HepG2 (cell line): ENCODE data around the gene PLSCR3. TPM values are rescaled to one million over a fixed set of nuclear protein-coding genes. Genes with fewer than 3 reads are reported as not detected.

Experiments used
- FOXJ3 ChIP-seq: sonication (generic); formaldehyde crosslinking; IDR thresholded peaks from 2 replicates; pipeline ENCODE4 v1.4.0; 2020; ENCODE audit warnings: missing genetic modification reagents, mild to moderate bottlenecking, borderline replicate concordance
- GLI4 ChIP-seq: sonication (generic); formaldehyde crosslinking; IDR thresholded peaks from 2 replicates; pipeline ENCODE4 v1.5.1; 2020; ENCODE audit warnings: missing genetic modification reagents, mild to moderate bottlenecking, moderate library complexity, borderline replicate concordance
- PLSCR1 ChIP-seq: sonication (generic); formaldehyde crosslinking; IDR thresholded peaks from 2 replicates; pipeline ENCODE4 v1.5.0; 2020; ENCODE audit warnings: missing genetic modification reagents, mild to moderate bottlenecking, borderline replicate concordance
- POLR2AphosphoS5 ChIP-seq: IDR thresholded peaks from 2 replicates; pipeline ENCODE4 v1.6.1; 2012; ENCODE audit warnings: low read depth, low read length
- RBM39 ChIP-seq: fragments of 200-400 bp; formaldehyde crosslinking; IDR thresholded peaks from one replicate; pipeline ENCODE4 v1.6.1; 2018; ENCODE audit warnings: antibody characterized with exemption, mild to moderate bottlenecking, low read depth, low read length; ENCODE audit not compliant: poor library complexity, severe bottlenecking
- SNAI1 ChIP-seq: sonication (generic); formaldehyde crosslinking; IDR thresholded peaks from 2 replicates; pipeline ENCODE4 v1.5.0; 2020; ENCODE audit warnings: mild to moderate bottlenecking, missing genetic modification reagents, borderline replicate concordance
- TCF12 ChIP-seq, 2 experiments: fragments of 450-650 bp in 1 of 2; sonication (generic) in 1 of 2; formaldehyde crosslinking in 1 of 2; IDR thresholded peaks; 2 replicates each; pipeline versions ENCODE4 v1.6.1 to v1.8.0; 2017 to 2022; ENCODE audit warnings: antibody characterized with exemption in 1 of 2, mild to moderate bottlenecking in 1 of 2, missing genetic modification reagents in 1 of 2, moderate library complexity in 1 of 2
- UBTF ChIP-seq: sonication (generic); formaldehyde crosslinking; IDR thresholded peaks from 2 replicates; pipeline ENCODE4 v1.4.0; 2020; ENCODE audit warnings: mild to moderate bottlenecking, missing genetic modification reagents
- ZNF543 ChIP-seq: sonication (generic); formaldehyde crosslinking; IDR thresholded peaks from 2 replicates; pipeline ENCODE4 v1.4.0; 2020; ENCODE audit warnings: mild to moderate bottlenecking, missing genetic modification reagents
- ZNF552 ChIP-seq: sonication (generic); formaldehyde crosslinking; IDR thresholded peaks from 2 replicates; pipeline ENCODE4 v1.9.0; 2022; ENCODE audit warnings: missing genetic modification reagents, mild to moderate bottlenecking, borderline replicate concordance
- ZNF652 ChIP-seq: IDR thresholded peaks from 2 replicates; pipeline ENCODE4 v1.6.1; 2016; ENCODE audit warnings: low read depth, borderline replicate concordance
- ZNF761 ChIP-seq: sonication (generic); formaldehyde crosslinking; conservative IDR thresholded peaks from 2 replicates; pipeline ENCODE4 v1.4.0; 2020; ENCODE audit warnings: mild to moderate bottlenecking, missing genetic modification reagents
- polyA plus RNA-seq, 8 experiments: library from polyadenylated mRNA; depleted of rRNA in 3 of 8; stranded (reverse) in 7 of 8; unstranded in 1 of 8; fragments of >200 nt; fragmentation: Illumina TruSeq in 4 of 8; extraction: Trizol in 4 of 8; gene quantifications; 2 replicates each; pipeline versions ENCODE4 v1.2.1 to v1.2.3, GENCODE V29; 2011 to 2016; ENCODE audit warnings: low read depth in 4 of 8, missing spikeins in 1 of 8, mixed read lengths in 1 of 8; ENCODE audit not compliant: insufficient read depth in 1 of 8
- total RNA-seq, 5 experiments: library from RNA; depleted of rRNA; stranded (reverse); fragments of >200 nt; fragmentation: Illumina TruSeq; extraction: Trizol; gene quantifications; 2 replicates each; pipeline ENCODE4 v1.2.3, GENCODE V29; 2016; ENCODE audit warnings: low read depth in 1 of 5

Gene PLSCR3
- total and polyA plus RNA-seq, 2 of the 13 experiments (the other 11 are each of a cell fraction or from before 2014, with no cell fraction given): 5.6 to 6.2 TPM

GRCh38 chr17:7403727-7403976 is 9.3 kb upstream of the PLSCR3 start (continued):
- TF ChIP-seq PLSCR1 (CRISPR knock-in tag): peak; percentile 51; the same call in 1 of the 2 replicates
- peak; percentile 68 for TF ChIP-seq RBM39
- no peak for TF ChIP-seq ZNF652 (CRISPR knock-in tag)
- no peak for TF ChIP-seq POLR2AphosphoS5
- no peak for TF ChIP-seq GLI4 (CRISPR knock-in tag)
- TF ChIP-seq ZNF552 (CRISPR knock-in tag): 0 out of 2 replicates have a peak, but pooled peaks have one; percentile 4
- 0 out of 2 replicates have a peak, but pooled peaks have one; percentile 52 for TF ChIP-seq ZNF543
- TF ChIP-seq UBTF: peak; percentile 66; the same call in 1 of the 2 replicates
- TF ChIP-seq FOXJ3 (CRISPR knock-in tag): no peak
- peak; percentile 93; the same call in 1 of the 2 replicates for TF ChIP-seq ZNF761 (CRISPR knock-in tag)
- TF ChIP-seq SNAI1: no peak
- TF ChIP-seq TCF12 (IDR thresholded peaks at IDR 0.05): no peak
- 0 out of 2 replicates have a peak, but pooled peaks have one; percentile 64 for TF ChIP-seq TCF12 (CRISPR knock-in tag; IDR thresholded peaks at IDR 0.05)
